GM10266 (cell line): ENCODE results near the gene LCE6A.

ENCODE experiments used
- DNase-seq: peaks from one replicate; pipeline ENCODE4 v3.0.0; 2012; ENCODE audit errors: extremely low spot score
- CTCF ChIP-seq: IDR thresholded peaks from 2 replicates; pipeline ENCODE4 v1.5.1; 2012; ENCODE audit warnings: mild to moderate bottlenecking, low read depth; ENCODE audit not compliant: control insufficient read depth, insufficient read depth; ENCODE audit errors: missing control alignments

The LCE6A gene

DNA sequence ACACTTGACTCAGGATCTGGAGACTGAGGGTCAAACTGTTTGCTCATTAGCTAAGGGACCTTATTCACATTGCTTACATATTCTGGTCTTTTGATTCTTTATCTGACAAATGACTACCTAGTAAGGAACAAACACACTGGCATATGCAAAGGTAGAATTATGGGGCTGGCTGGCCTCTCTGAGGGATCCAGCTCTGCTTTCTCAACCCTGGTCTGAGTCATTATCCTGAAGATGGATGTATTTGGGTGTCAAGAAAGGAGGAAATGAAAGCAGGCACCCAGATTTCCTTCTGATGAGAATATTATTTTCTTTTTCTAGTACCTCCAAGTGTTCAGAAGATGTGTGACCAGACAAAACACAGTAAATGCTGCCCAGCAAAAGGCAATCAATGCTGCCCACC is 41.4 kb downstream of the LCE6A start:
- no peak for TF ChIP-seq CTCF
- DNase-seq, result no peak

- TF ChIP-seq CTCF, result no peak
- DNase-seq, result no peak
Measured at GRCh38 chr1:152884506-152884905, 41.9 kb downstream of the LCE6A start.

DNA sequence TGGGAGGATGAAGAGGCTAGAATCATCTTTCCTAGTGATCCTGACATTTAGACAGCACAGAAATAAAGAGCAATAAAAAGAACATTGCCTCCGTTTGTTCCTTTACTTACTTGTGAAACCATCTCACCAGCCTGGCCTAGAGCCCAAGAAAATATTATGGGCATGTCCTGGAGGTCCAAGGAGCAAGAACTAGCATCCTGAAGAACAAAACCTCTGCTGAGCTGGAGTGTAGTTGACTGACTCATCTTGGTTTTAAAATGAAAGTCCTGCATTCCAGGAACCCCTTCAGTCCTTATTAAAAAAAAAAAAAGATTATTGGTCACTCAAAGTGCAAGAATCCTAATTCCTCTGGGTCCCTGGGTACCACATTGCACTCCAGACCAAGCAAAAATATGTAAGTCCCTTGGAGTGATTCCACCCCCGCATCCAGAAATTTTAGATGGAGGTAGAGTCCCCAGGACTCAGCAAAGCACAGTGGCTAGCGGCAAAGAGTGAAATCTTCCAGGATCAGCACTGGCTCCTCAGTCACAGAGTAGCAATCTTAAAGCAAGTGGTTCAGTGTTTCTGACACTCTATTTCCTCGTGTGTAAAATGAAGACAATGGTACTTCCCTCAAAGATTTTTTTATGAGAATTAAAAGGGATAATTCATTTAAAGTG is 42.4 kb downstream of the LCE6A start:
- no peak for DNase-seq
- no peak for TF ChIP-seq CTCF

GRCh38 chr1:152886085-152886484 is 43.4 kb downstream of the LCE6A start:
- DNase-seq, result no peak
- TF ChIP-seq CTCF, result no peak

- DNase-seq, result no peak
- TF ChIP-seq CTCF, result no peak
Measured at GRCh38 chr1:152886758-152887409, 44.2 kb downstream of the LCE6A start.

DNA sequence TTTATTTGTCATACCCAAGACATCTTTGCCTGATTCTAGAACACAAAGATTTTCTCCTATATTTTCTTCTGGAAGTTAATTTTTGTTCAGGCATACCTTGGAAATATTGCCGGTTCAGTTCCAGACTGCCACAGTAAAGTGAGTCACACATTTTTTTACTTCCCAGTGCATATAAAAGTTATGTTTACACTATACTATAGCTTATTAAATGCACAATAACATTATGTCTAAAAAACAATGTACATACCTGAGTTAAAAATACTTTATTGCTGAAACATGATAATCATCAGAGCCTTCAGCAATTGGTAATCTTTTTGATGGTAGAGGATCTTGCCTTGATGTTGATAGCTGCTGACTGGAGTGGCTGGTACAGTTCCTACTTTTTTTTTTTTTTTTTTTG is 45.5 kb downstream of the LCE6A start:
- no peak for TF ChIP-seq CTCF
- no peak for DNase-seq
